ENCODE data around the gene R3HCC1L. TPM values are rescaled to one million over a fixed set of nuclear protein-coding genes. Genes with fewer than 3 reads are reported as not detected.
A peak's percentile ranks its signal among the peaks of the same experiment; 100 is the strongest.

Gene R3HCC1L
- total RNA-seq, 1 donor from 2014 or later, result 11.3 TPM

- Mint-ChIP-seq H3K4me1 (ENCODE audit: unreplicated experiment) (peaks cover 43% of the 10 kb centered on the region), H3K27ac (ENCODE audit: unreplicated experiment) (peak overlapping the region; percentile 60), H3K27me3 (ENCODE audit: unreplicated experiment) (peaks cover 31% of the 10 kb centered on the region), H3K9me3 (ENCODE audit: unreplicated experiment) (no peaks in the 10 kb centered on the region), H3K4me3 (ENCODE audit: unreplicated experiment) (no peak overlapping the region), H3K36me3 (ENCODE audit: unreplicated experiment) (no peaks in the 10 kb centered on the region)
- TF ChIP-seq CTCF (IDR thresholded peaks at IDR 0.05), result no peak
- no peak for DNase-seq (ENCODE audit: extremely low spot score, unreplicated experiment)
These were observed 158.5 kb downstream of the R3HCC1L start for GRCh38 chr10:98292971-98293370.

- peaks cover 32% of the 10 kb centered on the region for H3K27me3 Mint-ChIP-seq (ENCODE audit: unreplicated experiment)
- H3K27ac Mint-ChIP-seq (ENCODE audit: unreplicated experiment), result peak overlapping the region; percentile 60
- H3K9me3 Mint-ChIP-seq (ENCODE audit: unreplicated experiment), result no peaks in the 10 kb centered on the region
- peaks cover 43% of the 10 kb centered on the region for H3K4me1 Mint-ChIP-seq (ENCODE audit: unreplicated experiment)
- no peak for DNase-seq (ENCODE audit: extremely low spot score, unreplicated experiment)
- no peaks in the 10 kb centered on the region for H3K36me3 Mint-ChIP-seq (ENCODE audit: unreplicated experiment)
- H3K4me3 Mint-ChIP-seq (ENCODE audit: unreplicated experiment), result no peak overlapping the region
- no peak for TF ChIP-seq CTCF (IDR thresholded peaks at IDR 0.05)
These were observed 159.3 kb downstream of the R3HCC1L start for GRCh38 chr10:98293550-98294269.

- no peak for DNase-seq (ENCODE audit: extremely low spot score, unreplicated experiment)
- H3K4me1 Mint-ChIP-seq (ENCODE audit: unreplicated experiment), result peaks cover 43% of the 10 kb centered on the region
- no peak overlapping the region for H3K27ac Mint-ChIP-seq (ENCODE audit: unreplicated experiment)
- peaks cover 32% of the 10 kb centered on the region for H3K27me3 Mint-ChIP-seq (ENCODE audit: unreplicated experiment)
- H3K4me3 Mint-ChIP-seq (ENCODE audit: unreplicated experiment), result no peak overlapping the region
- H3K36me3 Mint-ChIP-seq (ENCODE audit: unreplicated experiment), result no peaks in the 10 kb centered on the region
- TF ChIP-seq CTCF (IDR thresholded peaks at IDR 0.05), result no peak
- H3K9me3 Mint-ChIP-seq (ENCODE audit: unreplicated experiment), result no peaks in the 10 kb centered on the region
These were observed 159.8 kb downstream of the R3HCC1L start for GRCh38 chr10:98294270-98294627.

Other genes starting within 250 kb of the R3HCC1L start
- 0.16 TPM in 2 replicates for gene CRTAC1, start 104.0 kb upstream of the R3HCC1L start, total RNA-seq
- 2.1 and 2.9 TPM in 2 replicates for gene LOXL4, start 133.5 kb downstream of the R3HCC1L start, total RNA-seq